Measurements from ENCODE around the gene FOXL3.

The FOXL3 gene

GRCh38 chr7:320297-320696, 30.3 kb downstream of the FOXL3 start:
- H3K9me3 ChIP-seq (ENCODE audit: control insufficient read depth in 1 of 2, low read length in 2 of 2): no peaks in the 10 kb centered on the region
- H3K4me3 ChIP-seq (ENCODE audit: low read depth in 1 of 2, low read length in 2 of 2): no peak overlapping the region
- H3K27me3 ChIP-seq (ENCODE audit: control insufficient read depth in 1 of 2, insufficient read depth in 2 of 2, low read length in 2 of 2): peaks cover 0 to 8% of the 10 kb centered on the region in 2 donors
- peaks cover 37 to 39% of the 10 kb centered on the region in 2 donors for H3K4me1 ChIP-seq (ENCODE audit: control insufficient read depth in 1 of 2, insufficient read depth in 2 of 2, low read length in 2 of 2)
- peak overlapping the region; percentile 93 for H3K27ac ChIP-seq (ENCODE audit: low read depth, low read length)
- H3K36me3 ChIP-seq (ENCODE audit: control insufficient read depth in 1 of 2, insufficient read depth in 2 of 2, low read length in 2 of 2): no peaks in the 10 kb centered on the region
- no peak overlapping the region for H3K9ac ChIP-seq (ENCODE audit: low read depth in 1 of 2, low read length in 2 of 2)

- Histone ChIP-seq H3K9ac (ENCODE audit: low read depth in 1 of 2, low read length in 2 of 2) (peak overlapping the region; percentile 45 to 57), H3K4me3 (ENCODE audit: low read depth in 1 of 2, low read length in 2 of 2) (peak overlapping the region; percentile 1 to 26)
Measured at GRCh38 chr7:322111-322671, 32.2 kb downstream of the FOXL3 start.

GRCh38 chr7:322708-323111, 32.7 kb downstream of the FOXL3 start:
- H3K4me3 ChIP-seq (ENCODE audit: low read depth in 1 of 2, low read length in 2 of 2): no peak overlapping the region
- peaks cover 5 to 7% of the 10 kb centered on the region in 2 donors for H3K9me3 ChIP-seq (ENCODE audit: control insufficient read depth in 1 of 2, low read length in 2 of 2)
- peaks cover 0 to 8% of the 10 kb centered on the region in 2 donors for H3K27me3 ChIP-seq (ENCODE audit: control insufficient read depth in 1 of 2, insufficient read depth in 2 of 2, low read length in 2 of 2)
- peak overlapping the region in 1 of 2 donors; percentile 13 for H3K9ac ChIP-seq (ENCODE audit: low read depth in 1 of 2, low read length in 2 of 2)
- peaks cover 55 to 56% of the 10 kb centered on the region in 2 donors for H3K4me1 ChIP-seq (ENCODE audit: control insufficient read depth in 1 of 2, insufficient read depth in 2 of 2, low read length in 2 of 2)
- no peaks in the 10 kb centered on the region for H3K36me3 ChIP-seq (ENCODE audit: control insufficient read depth in 1 of 2, insufficient read depth in 2 of 2, low read length in 2 of 2)
- no peak overlapping the region for H3K27ac ChIP-seq (ENCODE audit: low read depth, low read length)

More at GRCh38 chr7:322111-322671, 32.2 kb downstream of the FOXL3 start:
- peak overlapping the region; percentile 93 for H3K27ac ChIP-seq (ENCODE audit: low read depth, low read length)
- H3K36me3 ChIP-seq (ENCODE audit: control insufficient read depth in 1 of 2, insufficient read depth in 2 of 2, low read length in 2 of 2): no peaks in the 10 kb centered on the region
- peaks cover 0 to 8% of the 10 kb centered on the region in 2 donors for H3K27me3 ChIP-seq (ENCODE audit: control insufficient read depth in 1 of 2, insufficient read depth in 2 of 2, low read length in 2 of 2)
- H3K9me3 ChIP-seq (ENCODE audit: control insufficient read depth in 1 of 2, low read length in 2 of 2): peaks cover 5 to 7% of the 10 kb centered on the region in 2 donors
- H3K4me1 ChIP-seq (ENCODE audit: control insufficient read depth in 1 of 2, insufficient read depth in 2 of 2, low read length in 2 of 2): peaks cover 50% of the 10 kb centered on the region in 2 donors

GRCh38 chr7:323410-323809, 33.4 kb downstream of the FOXL3 start:
- H3K27ac ChIP-seq (ENCODE audit: low read depth, low read length): no peak overlapping the region
- H3K9ac ChIP-seq (ENCODE audit: low read depth in 1 of 2, low read length in 2 of 2): no peak overlapping the region
- peaks cover 0 to under 1% of the 10 kb centered on the region in 2 donors for H3K27me3 ChIP-seq (ENCODE audit: control insufficient read depth in 1 of 2, insufficient read depth in 2 of 2, low read length in 2 of 2)
- H3K9me3 ChIP-seq (ENCODE audit: control insufficient read depth in 1 of 2, low read length in 2 of 2): peaks cover 5 to 7% of the 10 kb centered on the region in 2 donors
- H3K36me3 ChIP-seq (ENCODE audit: control insufficient read depth in 1 of 2, insufficient read depth in 2 of 2, low read length in 2 of 2): no peaks in the 10 kb centered on the region
- H3K4me1 ChIP-seq (ENCODE audit: control insufficient read depth in 1 of 2, insufficient read depth in 2 of 2, low read length in 2 of 2): peaks cover 54 to 61% of the 10 kb centered on the region in 2 donors
- no peak overlapping the region for H3K4me3 ChIP-seq (ENCODE audit: low read depth in 1 of 2, low read length in 2 of 2)

- Histone ChIP-seq H3K4me1 (ENCODE audit: control insufficient read depth in 1 of 2, insufficient read depth in 2 of 2, low read length in 2 of 2) (peaks cover 48 to 59% of the 10 kb centered on the region in 2 donors), H3K27ac (ENCODE audit: low read depth, low read length) (no peak overlapping the region), H3K4me3 (ENCODE audit: low read depth in 1 of 2, low read length in 2 of 2) (no peak overlapping the region), H3K9ac (ENCODE audit: low read depth in 1 of 2, low read length in 2 of 2) (no peak overlapping the region), H3K36me3 (ENCODE audit: control insufficient read depth in 1 of 2, insufficient read depth in 2 of 2, low read length in 2 of 2) (no peaks in the 10 kb centered on the region), H3K27me3 (ENCODE audit: control insufficient read depth in 1 of 2, insufficient read depth in 2 of 2, low read length in 2 of 2) (no peaks in the 10 kb centered on the region), H3K9me3 (ENCODE audit: control insufficient read depth in 1 of 2, low read length in 2 of 2) (peaks cover 5 to 7% of the 10 kb centered on the region in 2 donors)
Measured at GRCh38 chr7:324011-324410, 34.0 kb downstream of the FOXL3 start.

- H3K36me3 ChIP-seq (ENCODE audit: control insufficient read depth in 1 of 2, insufficient read depth in 2 of 2, low read length in 2 of 2): no peaks in the 10 kb centered on the region
- H3K4me1 ChIP-seq (ENCODE audit: control insufficient read depth in 1 of 2, insufficient read depth in 2 of 2, low read length in 2 of 2): peaks cover 43 to 53% of the 10 kb centered on the region in 2 donors
- no peak overlapping the region for H3K27ac ChIP-seq (ENCODE audit: low read depth, low read length)
- no peak overlapping the region for H3K9ac ChIP-seq (ENCODE audit: low read depth in 1 of 2, low read length in 2 of 2)
- H3K9me3 ChIP-seq (ENCODE audit: control insufficient read depth in 1 of 2, low read length in 2 of 2): peaks cover 5 to 7% of the 10 kb centered on the region in 2 donors
- no peak overlapping the region for H3K4me3 ChIP-seq (ENCODE audit: low read depth in 1 of 2, low read length in 2 of 2)
- H3K27me3 ChIP-seq (ENCODE audit: control insufficient read depth in 1 of 2, insufficient read depth in 2 of 2, low read length in 2 of 2): no peaks in the 10 kb centered on the region
Measured at GRCh38 chr7:325051-325798, 35.3 kb downstream of the FOXL3 start.

- Histone ChIP-seq H3K4me3 (ENCODE audit: low read depth in 1 of 2, low read length in 2 of 2) (no peak overlapping the region), H3K36me3 (ENCODE audit: control insufficient read depth in 1 of 2, insufficient read depth in 2 of 2, low read length in 2 of 2) (no peaks in the 10 kb centered on the region), H3K9ac (ENCODE audit: low read depth in 1 of 2, low read length in 2 of 2) (peak overlapping the region; percentile 57 to 62), H3K4me1 (ENCODE audit: control insufficient read depth in 1 of 2, insufficient read depth in 2 of 2, low read length in 2 of 2) (peaks cover 44 to 53% of the 10 kb centered on the region in 2 donors), H3K27me3 (ENCODE audit: control insufficient read depth in 1 of 2, insufficient read depth in 2 of 2, low read length in 2 of 2) (peaks cover 0 to 2% of the 10 kb centered on the region in 2 donors), H3K9me3 (ENCODE audit: control insufficient read depth in 1 of 2, low read length in 2 of 2) (peaks cover 5 to 7% of the 10 kb centered on the region in 2 donors), H3K27ac (ENCODE audit: low read depth, low read length) (no peak overlapping the region)
Measured at GRCh38 chr7:325811-326210, 35.8 kb downstream of the FOXL3 start.

GRCh38 chr7:326273-326672, 36.3 kb downstream of the FOXL3 start:
- Histone ChIP-seq H3K4me1 (ENCODE audit: control insufficient read depth in 1 of 2, insufficient read depth in 2 of 2, low read length in 2 of 2) (peaks cover 47 to 55% of the 10 kb centered on the region in 2 donors), H3K9ac (ENCODE audit: low read depth in 1 of 2, low read length in 2 of 2) (peak overlapping the region; percentile 57 to 62), H3K27ac (ENCODE audit: low read depth, low read length) (peak overlapping the region; percentile 74), H3K27me3 (ENCODE audit: control insufficient read depth in 1 of 2, insufficient read depth in 2 of 2, low read length in 2 of 2) (peaks cover 0 to 4% of the 10 kb centered on the region in 2 donors), H3K4me3 (ENCODE audit: low read depth in 1 of 2, low read length in 2 of 2) (no peak overlapping the region), H3K36me3 (ENCODE audit: control insufficient read depth in 1 of 2, insufficient read depth in 2 of 2, low read length in 2 of 2) (no peaks in the 10 kb centered on the region), H3K9me3 (ENCODE audit: control insufficient read depth in 1 of 2, low read length in 2 of 2) (peaks cover 5 to 7% of the 10 kb centered on the region in 2 donors)

GRCh38 chr7:326809-327232, 36.9 kb downstream of the FOXL3 start:
- Histone ChIP-seq H3K27me3 (ENCODE audit: control insufficient read depth in 1 of 2, insufficient read depth in 2 of 2, low read length in 2 of 2) (peaks cover 0 to 4% of the 10 kb centered on the region in 2 donors), H3K4me1 (ENCODE audit: control insufficient read depth in 1 of 2, insufficient read depth in 2 of 2, low read length in 2 of 2) (peaks cover 43 to 50% of the 10 kb centered on the region in 2 donors), H3K9me3 (ENCODE audit: control insufficient read depth in 1 of 2, low read length in 2 of 2) (peaks cover 5 to 7% of the 10 kb centered on the region in 2 donors), H3K4me3 (ENCODE audit: low read depth in 1 of 2, low read length in 2 of 2) (no peak overlapping the region), H3K36me3 (ENCODE audit: control insufficient read depth in 1 of 2, insufficient read depth in 2 of 2, low read length in 2 of 2) (no peaks in the 10 kb centered on the region), H3K27ac (ENCODE audit: low read depth, low read length) (peak overlapping the region; percentile 84), H3K9ac (ENCODE audit: low read depth in 1 of 2, low read length in 2 of 2) (peak overlapping the region; percentile 57 to 62)

- Histone ChIP-seq H3K4me3 (ENCODE audit: low read depth in 1 of 2, low read length in 2 of 2) (no peak overlapping the region), H3K36me3 (ENCODE audit: control insufficient read depth in 1 of 2, insufficient read depth in 2 of 2, low read length in 2 of 2) (no peaks in the 10 kb centered on the region), H3K27ac (ENCODE audit: low read depth, low read length) (peak overlapping the region; percentile 84), H3K9me3 (ENCODE audit: control insufficient read depth in 1 of 2, low read length in 2 of 2) (peaks cover 5 to 7% of the 10 kb centered on the region in 2 donors), H3K27me3 (ENCODE audit: control insufficient read depth in 1 of 2, insufficient read depth in 2 of 2, low read length in 2 of 2) (peaks cover 0 to 4% of the 10 kb centered on the region in 2 donors), H3K4me1 (ENCODE audit: control insufficient read depth in 1 of 2, insufficient read depth in 2 of 2, low read length in 2 of 2) (peaks cover 45 to 53% of the 10 kb centered on the region in 2 donors), H3K9ac (ENCODE audit: low read depth in 1 of 2, low read length in 2 of 2) (peak overlapping the region; percentile 51 to 56)
Measured at GRCh38 chr7:327233-327931, 37.4 kb downstream of the FOXL3 start.

Data from duodenal mucosa (tissue), 2 donors.